ENCODE results near the gene CCR5AS.

CCR5AS gene

GRCh38 chr3:46349484-46350261 is 57.2 kb downstream of the CCR5AS start:
- DNase-seq (ENCODE audit: low spot score in 2 of 2) = no peak
- H3K4me1 ChIP-seq = no peaks in the 10 kb centered on the region
- intact Hi-C loops (cut with DNase I; ENCODE audit: low total_unique reads) = no loop called here
- H3K27ac ChIP-seq = no peak overlapping the region
- no peaks in the 10 kb centered on the region for H3K36me3 ChIP-seq
- no peak overlapping the region for H3K4me3 ChIP-seq
- no peak for TF ChIP-seq POLR2AphosphoS5 (IDR thresholded peaks at IDR 0.05)
- TF ChIP-seq POLR2A (IDR thresholded peaks at IDR 0.05) = no peak
- TF ChIP-seq CTCF (IDR thresholded peaks at IDR 0.05) = no peak
- no peaks in the 10 kb centered on the region for H3K9me3 ChIP-seq
- H3K27me3 ChIP-seq = no peaks in the 10 kb centered on the region

- Histone ChIP-seq H3K9me3 (no peaks in the 10 kb centered on the region), H3K27me3 (no peaks in the 10 kb centered on the region), H3K4me1 (no peaks in the 10 kb centered on the region), H3K36me3 (no peaks in the 10 kb centered on the region), H3K4me3 (no peak overlapping the region), H3K27ac (no peak overlapping the region)
- DNase-seq (ENCODE audit: low spot score in 2 of 2) = no peak
- TF ChIP-seq POLR2AphosphoS5 (IDR thresholded peaks at IDR 0.05) (no peak), POLR2A (IDR thresholded peaks at IDR 0.05) (no peak), CTCF (IDR thresholded peaks at IDR 0.05) (no peak)
- intact Hi-C loops (cut with DNase I; ENCODE audit: low total_unique reads) = no loop called here
Measured at GRCh38 chr3:46348823-46349482, 57.9 kb downstream of the CCR5AS start.

GRCh38 chr3:46344476-46344875 is 62.4 kb downstream of the CCR5AS start:
- Histone ChIP-seq H3K4me3 (no peak overlapping the region), H3K9me3 (peaks cover 4 to 5% of the 10 kb centered on the region in 2 donors), H3K4me1 (no peaks in the 10 kb centered on the region), H3K27me3 (no peaks in the 10 kb centered on the region), H3K36me3 (no peaks in the 10 kb centered on the region), H3K27ac (no peak overlapping the region)
- TF ChIP-seq POLR2A (IDR thresholded peaks at IDR 0.05) (no peak), POLR2AphosphoS5 (IDR thresholded peaks at IDR 0.05) (no peak), CTCF (IDR thresholded peaks at IDR 0.05) (no peak)
- intact Hi-C loops (cut with DNase I; ENCODE audit: low total_unique reads) = no loop called here
- no peak for DNase-seq (ENCODE audit: low spot score in 2 of 2)

GRCh38 chr3:46338840-46339239 is 68.0 kb downstream of the CCR5AS start:
- DNase-seq (ENCODE audit: low spot score in 2 of 2) = no peak
- H3K27ac ChIP-seq = no peak overlapping the region
- no peaks in the 10 kb centered on the region for H3K4me1 ChIP-seq
- no peaks in the 10 kb centered on the region for H3K27me3 ChIP-seq
- intact Hi-C loops (cut with DNase I; ENCODE audit: low total_unique reads) = no loop called here
- TF ChIP-seq CTCF (IDR thresholded peaks at IDR 0.05) = no peak
- TF ChIP-seq POLR2A (IDR thresholded peaks at IDR 0.05) = no peak
- TF ChIP-seq POLR2AphosphoS5 (IDR thresholded peaks at IDR 0.05) = no peak
- no peaks in the 10 kb centered on the region for H3K36me3 ChIP-seq
- no peak overlapping the region for H3K4me3 ChIP-seq
- H3K9me3 ChIP-seq = peaks cover 12 to 17% of the 10 kb centered on the region in 2 donors

GRCh38 chr3:46337911-46338310 is 69.0 kb downstream of the CCR5AS start:
- Histone ChIP-seq H3K4me1 (no peaks in the 10 kb centered on the region), H3K36me3 (no peaks in the 10 kb centered on the region), H3K9me3 (peaks cover 12 to 17% of the 10 kb centered on the region in 2 donors), H3K27me3 (no peaks in the 10 kb centered on the region), H3K4me3 (no peak overlapping the region), H3K27ac (no peak overlapping the region)
- intact Hi-C loops (cut with DNase I; ENCODE audit: low total_unique reads) = no loop called here
- TF ChIP-seq POLR2A (IDR thresholded peaks at IDR 0.05) (no peak), POLR2AphosphoS5 (IDR thresholded peaks at IDR 0.05) (no peak), CTCF (IDR thresholded peaks at IDR 0.05) (no peak)
- DNase-seq (ENCODE audit: low spot score in 2 of 2) = no peak
